IPS-20b (cell line): Measurements from ENCODE around the gene GYS2.

Experiments
- H3K27ac ChIP-seq: one replicate; pipeline ENCODE4 v1.5.1; 2013; ENCODE audit warnings: low read length
- H3K27me3 ChIP-seq: 2 replicates; pipeline ENCODE4 v1.6.1; 2013; ENCODE audit warnings: mild to moderate bottlenecking, low read length, inconsistent platforms; ENCODE audit not compliant: insufficient read depth
- H3K36me3 ChIP-seq: 2 replicates; pipeline ENCODE4 v1.6.1; 2013; ENCODE audit warnings: low read depth, mild to moderate bottlenecking, inconsistent platforms, low read length, moderate library complexity; ENCODE audit not compliant: insufficient read depth
- H3K4me1 ChIP-seq: 2 replicates; pipeline ENCODE4 v1.6.1; 2013; ENCODE audit warnings: mild to moderate bottlenecking, control low read depth, inconsistent platforms, low read length, moderate library complexity; ENCODE audit not compliant: insufficient read depth
- H3K4me3 ChIP-seq: 2 replicates; pipeline ENCODE4 v1.5.1; 2013; ENCODE audit warnings: mild to moderate bottlenecking, low read length, inconsistent platforms
- H3K9ac ChIP-seq: 2 replicates; pipeline ENCODE4 v1.6.1; 2013; ENCODE audit warnings: low read depth, mild to moderate bottlenecking, inconsistent platforms, low read length, moderate library complexity
- H3K9me3 ChIP-seq: 2 replicates; pipeline ENCODE4 v1.6.1; 2013; ENCODE audit warnings: mild to moderate bottlenecking, low read depth, low read length, inconsistent platforms; ENCODE audit not compliant: insufficient read depth

Gene GYS2

DNA sequence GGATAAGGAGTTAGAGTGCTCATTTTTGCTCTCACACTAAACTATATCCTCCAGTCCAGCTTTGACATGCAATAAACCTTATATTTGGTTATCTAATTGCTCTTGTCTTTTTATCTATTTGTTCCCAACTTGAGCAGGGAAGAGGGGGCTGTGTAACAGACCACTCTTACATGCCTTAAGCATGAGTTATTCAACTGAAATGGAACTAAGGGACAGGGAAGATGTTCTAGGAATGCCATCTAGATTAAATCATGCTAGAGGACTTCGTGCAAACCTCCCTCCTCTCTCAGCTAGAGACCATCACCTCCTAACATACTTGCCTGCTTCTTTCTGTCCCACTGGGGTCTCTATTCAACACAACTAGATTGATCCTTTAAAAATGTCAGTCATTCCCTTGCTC is 57.9 kb downstream of the GYS2 start:
- no peak overlapping the region for H3K27ac ChIP-seq
- no peaks in the 10 kb centered on the region for H3K36me3 ChIP-seq
- no peaks in the 10 kb centered on the region for H3K9me3 ChIP-seq
- no peak overlapping the region for H3K4me3 ChIP-seq
- H3K4me1 ChIP-seq, result no peaks in the 10 kb centered on the region
- H3K9ac ChIP-seq, result no peak overlapping the region
- no peaks in the 10 kb centered on the region for H3K27me3 ChIP-seq

DNA sequence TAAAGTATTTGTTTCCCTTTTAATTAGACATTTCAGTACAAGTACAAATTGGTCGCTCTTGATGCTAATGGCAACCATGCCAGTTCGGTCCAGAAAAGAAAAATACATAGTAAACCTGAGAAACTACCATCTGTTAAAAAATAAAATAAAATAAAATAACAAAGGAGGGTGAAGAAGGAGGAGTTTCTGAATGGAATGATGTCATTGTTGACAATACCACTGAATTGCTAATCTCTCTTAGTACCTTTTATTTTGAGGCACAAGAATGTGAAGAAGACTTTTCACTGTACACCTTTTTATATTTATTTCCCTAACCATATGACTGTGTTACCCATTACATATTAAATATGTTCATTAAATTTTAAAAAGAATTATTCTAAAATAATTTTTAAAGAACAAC is 59.1 kb downstream of the GYS2 start:
- Histone ChIP-seq H3K27me3 (no peaks in the 10 kb centered on the region), H3K4me3 (no peak overlapping the region), H3K36me3 (no peaks in the 10 kb centered on the region), H3K27ac (no peak overlapping the region), H3K4me1 (no peaks in the 10 kb centered on the region), H3K9me3 (no peaks in the 10 kb centered on the region), H3K9ac (no peak overlapping the region)

DNA sequence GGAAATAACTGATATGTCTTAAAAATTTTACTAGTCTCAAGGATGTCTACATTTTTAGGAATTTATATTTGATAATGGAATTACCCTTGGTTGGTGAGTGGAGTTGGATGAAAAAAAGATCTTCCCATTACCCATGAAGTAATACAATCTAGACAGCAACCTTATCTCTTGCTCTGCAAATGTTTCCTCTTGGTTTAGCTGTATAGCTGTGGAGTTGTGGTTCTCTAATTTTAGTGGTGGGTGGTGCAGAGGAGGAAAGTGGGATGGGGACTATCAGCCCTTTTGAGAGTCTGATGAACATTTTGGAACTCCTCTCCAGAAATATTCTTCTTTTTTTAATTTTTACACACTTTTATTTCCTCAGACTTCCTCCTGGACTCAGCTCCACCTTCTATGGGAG is 61.5 kb downstream of the GYS2 start:
- no peak overlapping the region for H3K9ac ChIP-seq
- no peaks in the 10 kb centered on the region for H3K36me3 ChIP-seq
- H3K4me1 ChIP-seq, result no peaks in the 10 kb centered on the region
- H3K27me3 ChIP-seq, result no peaks in the 10 kb centered on the region
- H3K9me3 ChIP-seq, result no peaks in the 10 kb centered on the region
- H3K4me3 ChIP-seq, result no peak overlapping the region
- no peak overlapping the region for H3K27ac ChIP-seq

DNA sequence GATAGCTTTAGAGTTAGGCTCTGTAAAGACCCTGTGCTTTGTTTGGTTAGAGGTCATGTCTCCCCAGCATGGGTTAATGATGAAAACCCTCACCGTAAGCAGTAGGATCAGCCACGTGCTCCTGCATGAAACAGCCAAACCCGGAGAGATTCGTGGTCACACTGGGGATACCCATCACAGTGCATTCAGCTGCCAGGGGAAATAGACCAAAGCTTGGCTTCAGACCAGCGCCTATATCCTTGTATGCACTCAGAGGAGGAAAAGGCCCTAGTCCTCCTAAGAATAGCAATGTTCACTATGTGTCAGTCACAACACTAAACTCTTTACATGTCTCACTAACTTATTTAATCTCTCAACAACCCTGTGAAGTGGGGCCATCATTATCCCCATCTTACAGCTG is 62.2 kb downstream of the GYS2 start:
- Histone ChIP-seq H3K4me1 (no peaks in the 10 kb centered on the region), H3K4me3 (no peak overlapping the region), H3K9ac (no peak overlapping the region), H3K27ac (no peak overlapping the region), H3K9me3 (no peaks in the 10 kb centered on the region), H3K36me3 (no peaks in the 10 kb centered on the region), H3K27me3 (no peaks in the 10 kb centered on the region)

DNA sequence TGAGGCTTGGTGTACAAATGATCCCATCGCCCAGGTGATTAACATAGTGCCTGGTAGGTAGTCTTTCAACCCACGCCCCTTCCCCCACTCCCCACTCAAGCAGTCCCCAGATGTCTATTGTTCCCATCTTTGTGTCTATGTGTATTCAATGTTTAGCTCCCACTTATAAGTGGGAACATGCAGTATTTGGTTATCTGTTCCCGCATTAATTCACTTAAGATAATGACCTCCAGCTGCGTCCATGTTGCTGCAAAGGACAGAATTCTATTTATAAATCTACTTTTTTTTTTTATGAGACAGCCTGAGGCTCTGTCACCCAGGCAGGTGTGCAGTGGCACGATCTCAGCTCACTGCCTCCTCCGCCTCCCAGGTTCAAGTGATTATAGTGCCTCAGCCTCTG is 62.9 kb downstream of the GYS2 start:
- H3K36me3 ChIP-seq, result no peaks in the 10 kb centered on the region
- H3K4me1 ChIP-seq, result no peaks in the 10 kb centered on the region
- no peaks in the 10 kb centered on the region for H3K9me3 ChIP-seq
- H3K4me3 ChIP-seq, result no peak overlapping the region
- no peaks in the 10 kb centered on the region for H3K27me3 ChIP-seq
- H3K27ac ChIP-seq, result no peak overlapping the region
- H3K9ac ChIP-seq, result no peak overlapping the region

DNA sequence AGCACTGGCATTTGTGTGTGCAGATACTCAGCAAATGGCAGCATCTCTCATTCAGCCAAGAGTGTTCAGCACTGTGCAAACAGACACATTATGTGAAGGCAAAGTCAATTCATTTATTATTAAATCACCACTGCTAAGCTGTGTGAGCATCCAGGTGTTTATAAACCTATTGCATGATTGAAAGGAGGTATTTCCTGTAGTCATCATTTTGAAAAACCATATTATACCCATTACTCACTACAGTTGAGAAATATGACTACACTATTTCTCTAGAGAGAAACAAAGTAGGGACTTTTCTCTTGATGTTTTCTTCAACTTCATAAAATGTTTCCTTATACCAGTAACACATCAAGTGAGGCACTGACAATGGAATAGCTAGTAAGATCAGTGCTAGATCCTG is 64.8 kb downstream of the GYS2 start:
- H3K9me3 ChIP-seq, result no peaks in the 10 kb centered on the region
- no peak overlapping the region for H3K27ac ChIP-seq
- H3K27me3 ChIP-seq, result no peaks in the 10 kb centered on the region
- no peaks in the 10 kb centered on the region for H3K4me1 ChIP-seq
- H3K9ac ChIP-seq, result no peak overlapping the region
- no peak overlapping the region for H3K4me3 ChIP-seq
- no peaks in the 10 kb centered on the region for H3K36me3 ChIP-seq

- no peak overlapping the region for H3K9ac ChIP-seq
Observed at GRCh38 chr12:21538061-21538653, 66.5 kb downstream of the GYS2 start.

GRCh38 chr12:21529456-21529855 is 75.2 kb downstream of the GYS2 start:
- Histone ChIP-seq H3K9me3 (no peaks in the 10 kb centered on the region), H3K9ac (no peak overlapping the region), H3K36me3 (no peaks in the 10 kb centered on the region), H3K4me1 (peaks cover 2% of the 10 kb centered on the region; the same call in 1 of the 2 replicates), H3K27ac (no peak overlapping the region), H3K27me3 (peaks cover 50% of the 10 kb centered on the region), H3K4me3 (no peak overlapping the region)

More at GRCh38 chr12:21538061-21538653, 66.5 kb downstream of the GYS2 start:
- no peak overlapping the region for H3K4me3 ChIP-seq
- H3K36me3 ChIP-seq, result no peaks in the 10 kb centered on the region
- no peaks in the 10 kb centered on the region for H3K9me3 ChIP-seq
- no peaks in the 10 kb centered on the region for H3K4me1 ChIP-seq
- no peak overlapping the region for H3K27ac ChIP-seq
- no peaks in the 10 kb centered on the region for H3K27me3 ChIP-seq

DNA sequence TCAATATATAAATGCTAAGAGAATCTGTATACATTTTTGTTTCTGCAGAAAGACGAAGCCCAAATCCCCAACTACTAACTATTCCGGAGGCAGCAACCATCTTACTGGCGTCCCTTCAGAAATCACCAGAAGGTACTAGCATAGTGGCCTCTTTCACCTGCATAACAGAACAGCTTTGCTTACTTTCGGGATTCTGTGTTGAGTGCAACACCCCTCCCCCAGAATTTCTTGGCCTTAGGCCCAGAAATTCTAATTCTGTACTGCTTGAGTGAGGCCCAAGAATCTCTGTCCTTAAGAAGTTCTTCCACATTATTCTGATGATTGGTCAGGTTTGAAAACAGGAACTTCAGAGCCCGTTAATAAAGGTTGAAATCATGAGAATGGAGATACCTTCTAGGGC is 75.7 kb downstream of the GYS2 start:
- no peaks in the 10 kb centered on the region for H3K9me3 ChIP-seq
- no peaks in the 10 kb centered on the region for H3K36me3 ChIP-seq
- H3K27ac ChIP-seq, result no peak overlapping the region
- H3K9ac ChIP-seq, result no peak overlapping the region
- H3K27me3 ChIP-seq, result peaks cover 50% of the 10 kb centered on the region
- H3K4me3 ChIP-seq, result no peak overlapping the region
- peaks cover 2% of the 10 kb centered on the region; the same call in 1 of the 2 replicates for H3K4me1 ChIP-seq

GRCh38 chr12:21527451-21528180 is 77.0 kb downstream of the GYS2 start:
- peaks cover 50% of the 10 kb centered on the region for H3K27me3 ChIP-seq
- no peaks in the 10 kb centered on the region; the same call in 1 of the 2 replicates for H3K9me3 ChIP-seq
- H3K4me3 ChIP-seq, result peak overlapping the region; percentile 85
- peaks cover 2% of the 10 kb centered on the region; the same call in 1 of the 2 replicates for H3K4me1 ChIP-seq
- no peak overlapping the region for H3K27ac ChIP-seq
- no peaks in the 10 kb centered on the region for H3K36me3 ChIP-seq
- H3K9ac ChIP-seq, result peak overlapping the region; percentile 65; the same call in 1 of the 2 replicates

GRCh38 chr12:21526721-21527345 is 77.8 kb downstream of the GYS2 start:
- Histone ChIP-seq H3K36me3 (no peaks in the 10 kb centered on the region), H3K4me3 (peak overlapping the region; percentile 85), H3K27me3 (peaks cover 50% of the 10 kb centered on the region), H3K4me1 (peaks cover 2% of the 10 kb centered on the region; the same call in 1 of the 2 replicates), H3K9me3 (no peaks in the 10 kb centered on the region; the same call in 1 of the 2 replicates), H3K27ac (no peak overlapping the region), H3K9ac (peak overlapping the region; percentile 65; the same call in 1 of the 2 replicates)

GRCh38 chr12:21526053-21526452 is 78.6 kb downstream of the GYS2 start, which contains the start of gene SPX:
Gene SPX, plus strand, starts transcription at chr12:21526296. Its CDS starts 177 bp downstream, at chr12:21526473.
- peaks cover 2% of the 10 kb centered on the region; the same call in 1 of the 2 replicates for H3K4me1 ChIP-seq
- no peak within 1 kb of the TSS for H3K27ac ChIP-seq
- no peaks in the 10 kb centered on the region for H3K36me3 ChIP-seq
- no peaks in the 10 kb centered on the region; the same call in 1 of the 2 replicates for H3K9me3 ChIP-seq
- peak within 1 kb of the TSS; percentile 85 for H3K4me3 ChIP-seq
- H3K9ac ChIP-seq, result peak within 1 kb of the TSS; percentile 65; the same call in 1 of the 2 replicates
- H3K27me3 ChIP-seq, result peaks cover 43% of the 10 kb centered on the region
